Measurements from ENCODE around the gene SMTNL2. TPM values are rescaled to one million over a fixed set of nuclear protein-coding genes. Genes with fewer than 3 reads are reported as not detected.

The SMTNL2 gene
- total RNA-seq, 1 donor, result not detected

- no peak for DNase-seq (ENCODE audit: insufficient read length, low spot score, missing footprints)
- H3K27ac ChIP-seq (ENCODE audit: low read depth, low read length), result no peak overlapping the region
- H3K27me3 ChIP-seq (ENCODE audit: insufficient read depth, low read length), result peaks cover 12% of the 10 kb centered on the region
- H3K4me1 ChIP-seq (ENCODE audit: insufficient read depth, low read length), result no peaks in the 10 kb centered on the region
- no peak overlapping the region for H3K4me2 ChIP-seq (ENCODE audit: insufficient read depth, low read length)
- no peaks in the 10 kb centered on the region for H3K9me3 ChIP-seq (ENCODE audit: low read depth, low read length)
- H4K20me1 ChIP-seq (ENCODE audit: insufficient read depth, low read length), result no peaks in the 10 kb centered on the region
- H3K79me2 ChIP-seq (ENCODE audit: insufficient read depth, low read length), result no peaks in the 10 kb centered on the region
- no peak for TF ChIP-seq CTCF (IDR thresholded peaks at IDR 0.05; ENCODE audit: extremely low read depth, low read depth, low read length)
- H2AFZ ChIP-seq (ENCODE audit: low read length), result no peak overlapping the region
- H3K36me3 ChIP-seq (ENCODE audit: insufficient read depth, low read length), result no peaks in the 10 kb centered on the region
- no peak overlapping the region for H3K4me3 ChIP-seq (ENCODE audit: insufficient read depth, low read length)
Measured at GRCh38 chr17:4597975-4598374, 13.6 kb downstream of the SMTNL2 start.

DNA sequence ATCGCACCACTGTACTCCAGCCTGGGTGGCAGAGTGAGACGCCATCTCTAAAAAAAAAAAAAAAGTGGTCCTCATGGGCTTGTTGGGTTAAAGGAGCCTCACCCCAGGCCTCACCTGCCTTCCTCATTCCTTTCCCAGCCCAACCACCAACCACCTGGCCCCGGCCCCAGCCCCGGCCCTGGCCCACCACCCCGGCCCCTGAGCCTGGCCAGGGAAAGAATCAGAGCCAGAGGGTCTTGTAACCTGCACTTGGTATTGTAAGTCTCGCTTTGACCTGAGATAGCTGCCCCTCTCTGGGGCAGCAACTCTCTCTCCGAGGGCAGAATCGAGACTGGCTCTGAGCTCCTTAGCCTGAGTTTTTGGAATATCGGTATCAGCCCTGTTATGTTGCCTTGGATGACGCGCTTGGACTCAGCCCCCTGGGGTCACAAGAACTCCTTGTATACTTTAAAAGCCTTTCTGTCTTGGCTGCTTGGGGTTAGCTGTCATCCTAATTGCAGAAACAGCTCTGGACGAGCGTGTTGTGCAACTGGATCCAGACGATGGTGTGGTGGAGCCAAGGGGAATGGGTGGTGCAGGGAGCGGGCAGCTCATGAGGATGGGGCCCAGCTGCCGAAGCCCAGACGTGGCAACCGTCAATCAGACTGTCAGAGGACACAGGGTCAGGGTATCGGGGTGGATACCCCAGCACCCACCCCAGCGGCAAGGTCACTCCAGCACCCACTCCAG lies 14.6 kb downstream of the SMTNL2 start:
- no peaks in the 10 kb centered on the region for H3K79me2 ChIP-seq (ENCODE audit: insufficient read depth, low read length)
- H3K27me3 ChIP-seq (ENCODE audit: insufficient read depth, low read length), result peaks cover 12% of the 10 kb centered on the region
- no peak overlapping the region for H3K4me2 ChIP-seq (ENCODE audit: insufficient read depth, low read length)
- H2AFZ ChIP-seq (ENCODE audit: low read length), result no peak overlapping the region
- H3K9me3 ChIP-seq (ENCODE audit: low read depth, low read length), result no peaks in the 10 kb centered on the region
- DNase-seq (ENCODE audit: insufficient read length, low spot score, missing footprints), result peak; percentile 65
- no peak for TF ChIP-seq CTCF (IDR thresholded peaks at IDR 0.05; ENCODE audit: extremely low read depth, low read depth, low read length)
- H4K20me1 ChIP-seq (ENCODE audit: insufficient read depth, low read length), result no peaks in the 10 kb centered on the region
- no peaks in the 10 kb centered on the region for H3K36me3 ChIP-seq (ENCODE audit: insufficient read depth, low read length)
- no peak overlapping the region for H3K27ac ChIP-seq (ENCODE audit: low read depth, low read length)
- H3K4me1 ChIP-seq (ENCODE audit: insufficient read depth, low read length), result no peaks in the 10 kb centered on the region
- no peak overlapping the region for H3K4me3 ChIP-seq (ENCODE audit: insufficient read depth, low read length)

GRCh38 chr17:4599505-4600281 lies 15.4 kb downstream of the SMTNL2 start:
- Histone ChIP-seq H3K4me2 (ENCODE audit: insufficient read depth, low read length) (no peak overlapping the region), H3K27ac (ENCODE audit: low read depth, low read length) (no peak overlapping the region), H3K79me2 (ENCODE audit: insufficient read depth, low read length) (no peaks in the 10 kb centered on the region), H3K36me3 (ENCODE audit: insufficient read depth, low read length) (no peaks in the 10 kb centered on the region), H3K9me3 (ENCODE audit: low read depth, low read length) (no peaks in the 10 kb centered on the region), H3K27me3 (ENCODE audit: insufficient read depth, low read length) (peaks cover 12% of the 10 kb centered on the region), H2AFZ (ENCODE audit: low read length) (no peak overlapping the region), H4K20me1 (ENCODE audit: insufficient read depth, low read length) (no peaks in the 10 kb centered on the region), H3K4me1 (ENCODE audit: insufficient read depth, low read length) (no peaks in the 10 kb centered on the region), H3K4me3 (ENCODE audit: insufficient read depth, low read length) (no peak overlapping the region)
- peak; percentile 60 for DNase-seq (ENCODE audit: insufficient read length, low spot score, missing footprints)
- TF ChIP-seq CTCF (IDR thresholded peaks at IDR 0.05; ENCODE audit: extremely low read depth, low read depth, low read length), result no peak

DNA sequence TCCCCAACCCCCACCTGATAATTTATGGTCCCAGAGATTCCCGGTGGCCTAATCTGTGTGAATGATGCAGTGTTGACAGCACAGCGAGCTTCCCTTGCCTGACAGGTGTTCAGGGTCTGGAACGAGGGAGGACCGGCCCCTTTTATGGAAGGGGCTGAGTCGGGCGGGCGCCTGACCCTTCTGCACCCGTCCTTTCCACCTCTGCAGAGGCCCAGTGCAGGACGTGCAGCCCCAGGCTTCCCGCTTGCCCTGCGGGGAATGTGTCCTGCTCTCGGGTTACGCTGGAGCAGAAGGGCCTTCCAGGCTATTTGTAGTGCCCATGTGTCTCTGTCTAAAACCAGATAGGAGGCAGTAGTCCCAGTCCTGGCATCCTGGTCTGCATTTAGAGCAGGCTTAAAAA lies 16.2 kb downstream of the SMTNL2 start:
- peaks cover 12% of the 10 kb centered on the region for H3K27me3 ChIP-seq (ENCODE audit: insufficient read depth, low read length)
- no peak overlapping the region for H3K4me3 ChIP-seq (ENCODE audit: insufficient read depth, low read length)
- no peaks in the 10 kb centered on the region for H3K9me3 ChIP-seq (ENCODE audit: low read depth, low read length)
- no peaks in the 10 kb centered on the region for H3K79me2 ChIP-seq (ENCODE audit: insufficient read depth, low read length)
- no peaks in the 10 kb centered on the region for H3K36me3 ChIP-seq (ENCODE audit: insufficient read depth, low read length)
- no peak overlapping the region for H2AFZ ChIP-seq (ENCODE audit: low read length)
- H3K4me2 ChIP-seq (ENCODE audit: insufficient read depth, low read length), result no peak overlapping the region
- H3K27ac ChIP-seq (ENCODE audit: low read depth, low read length), result no peak overlapping the region
- no peak for TF ChIP-seq CTCF (IDR thresholded peaks at IDR 0.05; ENCODE audit: extremely low read depth, low read depth, low read length)
- H3K4me1 ChIP-seq (ENCODE audit: insufficient read depth, low read length), result no peaks in the 10 kb centered on the region
- no peaks in the 10 kb centered on the region for H4K20me1 ChIP-seq (ENCODE audit: insufficient read depth, low read length)
- peak; percentile 66 for DNase-seq (ENCODE audit: insufficient read length, low spot score, missing footprints)

All from osteoblast (primary cell).